Kidney tubule cell (primary cell): ENCODE results near the gene TMEM145.
A peak's percentile ranks its signal among the peaks of the same experiment; 100 is the strongest.

Source experiments
- DNase-seq: peaks from one replicate; pipeline ENCODE4 v3.0.0-alpha.2; 2018; ENCODE audit warnings: low spot score

Gene TMEM145

DNA sequence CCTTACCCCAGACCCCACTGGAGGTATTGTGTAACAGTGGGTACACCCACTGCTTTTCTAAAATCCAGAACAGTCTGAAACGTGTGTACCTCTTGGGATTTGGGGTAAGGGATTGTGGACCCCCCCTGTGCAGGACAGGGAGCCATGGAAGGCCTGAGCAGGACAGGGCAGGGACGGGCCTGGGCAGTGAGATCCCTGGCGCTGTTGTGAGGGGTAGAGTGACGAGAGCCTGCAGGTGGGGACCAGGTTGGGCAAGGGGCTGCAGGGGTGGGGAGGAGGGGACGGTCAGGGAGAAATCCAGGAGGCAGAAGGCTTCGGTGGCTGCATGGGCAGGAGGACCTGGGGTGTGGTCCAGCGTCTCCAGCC lies 48.4 kb downstream of the TMEM145 start:
- no peak for DNase-seq

- DNase-seq: no peak
Measured at GRCh38 chr19:42362342-42362741, 49.2 kb downstream of the TMEM145 start.

- DNase-seq: no peak
Measured at GRCh38 chr19:42362891-42363440, 49.9 kb downstream of the TMEM145 start.

DNA sequence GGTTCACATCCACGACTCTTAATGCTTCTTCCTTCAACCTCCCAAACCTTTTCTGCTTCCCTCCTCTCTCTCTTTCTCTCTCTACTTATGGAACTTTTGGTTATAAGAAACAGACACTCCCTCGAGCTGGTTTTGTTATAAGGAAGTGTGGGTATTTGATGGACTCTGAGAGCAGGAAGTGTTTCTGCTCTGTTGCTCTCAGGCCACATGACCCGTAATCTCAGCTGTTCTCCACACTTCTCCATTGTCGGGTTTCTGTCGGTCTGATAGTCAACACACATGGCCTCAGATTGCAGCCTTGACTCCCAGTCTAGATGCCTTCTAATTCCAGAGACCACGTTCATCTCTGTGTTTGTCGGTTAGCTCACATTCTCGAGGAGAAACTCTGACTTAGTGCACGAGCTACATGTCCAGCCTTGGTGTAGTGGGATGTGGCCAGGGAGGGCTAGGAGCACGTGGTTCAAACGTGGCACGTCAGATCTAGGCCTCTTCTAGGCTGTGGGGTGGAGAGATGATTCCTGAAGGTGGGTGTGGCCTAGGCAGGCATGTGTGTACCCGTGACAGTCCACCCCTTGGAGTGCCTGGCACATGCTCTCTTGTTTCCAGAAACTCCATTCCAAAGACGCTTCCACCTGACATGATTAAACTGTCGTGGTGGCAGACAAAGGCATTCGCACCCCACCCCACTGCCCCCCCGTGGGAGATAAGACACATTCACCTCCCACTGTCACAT lies 50.7 kb downstream of the TMEM145 start:
- DNase-seq: peak; percentile 20

- no peak for DNase-seq
Measured at GRCh38 chr19:42366673-42367072, 53.6 kb downstream of the TMEM145 start.

DNA sequence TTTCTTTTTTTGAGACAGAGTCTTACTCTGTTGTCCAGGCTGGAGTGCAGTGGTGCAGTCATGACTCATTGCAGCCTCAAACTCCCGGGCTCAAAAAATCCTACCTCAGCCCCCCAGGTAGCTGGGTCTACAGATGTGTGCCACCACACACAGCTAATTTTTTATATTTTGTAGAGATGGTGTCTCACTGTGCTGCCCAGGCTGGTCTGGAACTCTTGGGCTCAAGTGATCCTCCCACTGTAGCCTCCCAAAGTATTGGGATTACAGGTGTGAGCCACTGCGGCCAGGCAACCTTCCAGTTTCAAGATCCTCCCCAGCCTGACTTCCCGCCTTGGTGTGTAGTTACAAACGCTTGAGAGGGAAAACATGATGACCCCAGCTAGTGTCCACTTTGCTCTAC lies 54.8 kb downstream of the TMEM145 start:
- DNase-seq: no peak

DNA sequence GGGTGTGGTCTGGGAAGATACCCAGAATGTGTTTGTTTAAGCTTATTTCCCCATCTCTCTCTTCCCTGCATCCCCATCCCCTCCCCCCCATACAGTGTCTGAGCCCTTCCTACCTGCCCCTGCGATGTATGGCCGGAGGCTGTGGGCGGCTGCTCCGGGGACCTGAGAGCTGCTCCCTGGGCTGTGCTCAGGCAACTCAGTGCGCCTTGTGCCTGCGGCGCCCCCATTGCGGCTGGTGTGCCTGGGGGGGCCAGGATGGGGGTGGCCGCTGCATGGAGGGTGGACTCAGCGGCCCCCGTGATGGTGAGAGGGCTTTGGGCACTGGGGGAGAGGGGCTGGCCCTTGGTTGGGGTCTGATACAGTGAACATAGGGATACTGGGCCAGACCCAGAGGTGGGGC lies 55.3 kb downstream of the TMEM145 start:
- no peak for DNase-seq

DNA sequence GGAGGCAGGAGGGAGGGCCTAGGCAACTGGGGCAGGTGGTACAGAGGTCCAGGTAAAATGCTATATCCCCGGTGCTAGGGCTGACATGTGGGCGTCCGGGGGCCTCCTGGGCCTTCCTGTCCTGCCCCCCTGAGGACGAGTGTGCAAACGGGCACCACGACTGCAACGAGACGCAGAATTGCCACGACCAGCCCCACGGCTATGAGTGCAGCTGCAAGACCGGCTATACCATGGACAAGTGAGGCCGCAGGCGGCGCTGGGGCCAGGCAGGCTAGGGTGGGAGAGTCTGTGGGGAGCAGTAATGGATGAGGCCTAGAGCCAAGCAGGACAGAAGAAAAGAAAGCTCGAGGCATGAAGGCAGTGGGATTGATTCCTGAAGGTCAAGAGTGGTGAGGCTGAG lies 55.7 kb downstream of the TMEM145 start:
- DNase-seq: no peak

- DNase-seq: no peak
Measured at GRCh38 chr19:42369433-42370067, 56.4 kb downstream of the TMEM145 start.

- DNase-seq: no peak
Measured at GRCh38 chr19:42370068-42370520, 57.0 kb downstream of the TMEM145 start.

GRCh38 chr19:42370626-42371175 lies 57.6 kb downstream of the TMEM145 start:
- no peak for DNase-seq
